GM19455 (cell line): Measurements from ENCODE around the gene GPX4.

Experiments used
- ATAC-seq: cut with Tn5 transposase; IDR thresholded peaks from one replicate; pipeline ENCODE4 v1.9.1; 2021; ENCODE audit not compliant: unreplicated experiment

GPX4 gene

GRCh38 chr19:1084024-1084868 is 19.5 kb upstream of the GPX4 start:
- no peak for ATAC-seq

DNA sequence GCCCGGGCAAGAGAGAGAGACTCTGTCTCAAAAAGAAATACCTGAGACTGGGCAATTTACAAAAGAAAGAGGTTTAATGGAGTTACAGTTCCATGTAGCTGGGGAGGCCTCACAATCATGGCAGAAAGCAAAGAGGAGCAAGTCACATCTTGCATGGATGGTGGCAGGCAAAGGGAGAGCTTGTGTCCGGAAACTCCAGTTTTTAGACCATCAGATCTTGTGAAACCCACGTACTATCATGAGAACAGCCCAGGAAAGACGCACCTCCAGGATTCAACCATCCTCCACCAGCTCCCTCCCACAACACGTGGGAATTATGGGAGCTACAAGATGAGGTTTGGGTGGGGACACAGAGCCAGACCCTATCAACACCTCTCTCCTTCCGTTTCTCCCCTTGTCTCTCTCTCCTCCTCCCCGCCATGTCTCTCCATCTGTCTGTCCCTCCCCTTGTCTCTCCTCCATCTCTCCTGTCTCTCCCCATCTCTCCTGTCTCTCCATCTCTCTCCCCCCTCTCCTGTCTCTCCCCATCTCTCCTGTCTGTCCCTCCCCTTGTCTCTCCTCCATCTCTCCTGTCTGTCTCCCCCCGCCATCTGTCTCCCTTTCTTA is 18.6 kb upstream of the GPX4 start:
- ATAC-seq, result no peak

GRCh38 chr19:1085676-1086442 is 17.9 kb upstream of the GPX4 start:
- ATAC-seq, result no peak

- ATAC-seq, result no peak
Measured at GRCh38 chr19:1086613-1087012, 17.2 kb upstream of the GPX4 start.

GRCh38 chr19:1087813-1088415 is 15.9 kb upstream of the GPX4 start:
- ATAC-seq, result no peak

DNA sequence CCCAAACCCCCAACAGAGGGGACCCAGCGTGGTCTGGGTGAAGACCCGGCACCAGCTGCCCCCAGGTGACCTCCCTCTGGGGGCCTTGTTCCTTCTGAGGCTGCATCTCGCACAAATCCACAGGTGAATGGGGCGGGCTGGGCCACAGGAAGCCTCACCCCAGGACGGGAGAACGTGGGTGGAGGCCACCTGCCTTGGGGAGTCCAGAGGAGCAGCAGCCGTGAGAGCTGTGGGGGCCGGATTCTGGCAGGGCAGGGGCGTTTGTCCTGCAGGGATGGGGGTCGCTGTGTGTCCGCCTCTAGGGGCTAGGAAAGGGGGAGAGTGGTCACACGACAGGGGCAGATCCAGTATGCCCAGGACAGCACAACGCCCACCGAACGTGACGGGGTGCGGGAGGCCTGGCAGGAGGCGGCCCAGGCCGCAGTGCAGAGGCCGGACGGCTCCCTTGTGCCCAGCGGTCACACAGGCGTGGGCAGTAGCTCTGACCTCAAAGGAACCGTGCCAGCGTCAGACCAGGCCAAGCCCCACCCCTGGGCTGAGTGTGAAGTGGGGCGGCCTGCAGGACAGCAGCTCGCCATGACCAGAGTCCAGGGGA is 15.3 kb upstream of the GPX4 start:
- ATAC-seq, result no peak

DNA sequence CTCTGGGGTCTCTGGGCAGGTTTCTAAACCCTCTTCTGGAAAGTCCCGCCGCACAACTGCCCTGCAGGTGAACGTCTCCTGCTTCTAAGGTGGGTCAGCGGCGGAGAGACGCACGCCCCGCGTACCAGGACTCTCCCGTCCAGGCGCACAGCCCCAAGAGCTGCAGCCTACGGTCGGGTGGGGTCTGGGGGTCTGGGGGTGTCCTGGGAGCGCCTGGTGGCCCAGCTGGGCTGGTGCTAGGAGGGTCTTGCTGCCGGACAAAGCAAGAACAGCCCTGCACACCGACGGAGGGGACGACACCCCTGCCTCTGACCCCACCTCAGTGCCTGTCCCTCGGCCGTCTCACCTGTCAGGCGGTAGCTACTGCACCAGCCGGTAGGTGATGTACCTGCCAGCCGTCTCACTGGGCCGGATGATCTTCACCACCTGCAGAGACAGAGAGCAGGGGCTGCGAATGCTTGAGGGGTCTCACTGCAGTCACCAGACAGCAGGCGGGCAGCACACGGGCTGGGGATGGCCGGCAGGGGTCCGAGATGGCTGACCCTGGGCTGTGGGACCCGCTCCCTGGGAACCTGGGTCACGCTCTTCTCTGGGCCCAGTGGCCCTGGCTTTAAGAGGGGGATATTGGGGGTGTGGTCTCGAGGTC is 14.5 kb upstream of the GPX4 start:
- ATAC-seq, result no peak

GRCh38 chr19:1089891-1090290 is 13.9 kb upstream of the GPX4 start:
- ATAC-seq, result no peak

- ATAC-seq, result no peak
Measured at GRCh38 chr19:1090731-1091543, 12.9 kb upstream of the GPX4 start.

- ATAC-seq, result no peak
Measured at GRCh38 chr19:1091544-1092175, 12.1 kb upstream of the GPX4 start.

GRCh38 chr19:1093330-1093729 is 10.5 kb upstream of the GPX4 start:
- ATAC-seq, result no peak

DNA sequence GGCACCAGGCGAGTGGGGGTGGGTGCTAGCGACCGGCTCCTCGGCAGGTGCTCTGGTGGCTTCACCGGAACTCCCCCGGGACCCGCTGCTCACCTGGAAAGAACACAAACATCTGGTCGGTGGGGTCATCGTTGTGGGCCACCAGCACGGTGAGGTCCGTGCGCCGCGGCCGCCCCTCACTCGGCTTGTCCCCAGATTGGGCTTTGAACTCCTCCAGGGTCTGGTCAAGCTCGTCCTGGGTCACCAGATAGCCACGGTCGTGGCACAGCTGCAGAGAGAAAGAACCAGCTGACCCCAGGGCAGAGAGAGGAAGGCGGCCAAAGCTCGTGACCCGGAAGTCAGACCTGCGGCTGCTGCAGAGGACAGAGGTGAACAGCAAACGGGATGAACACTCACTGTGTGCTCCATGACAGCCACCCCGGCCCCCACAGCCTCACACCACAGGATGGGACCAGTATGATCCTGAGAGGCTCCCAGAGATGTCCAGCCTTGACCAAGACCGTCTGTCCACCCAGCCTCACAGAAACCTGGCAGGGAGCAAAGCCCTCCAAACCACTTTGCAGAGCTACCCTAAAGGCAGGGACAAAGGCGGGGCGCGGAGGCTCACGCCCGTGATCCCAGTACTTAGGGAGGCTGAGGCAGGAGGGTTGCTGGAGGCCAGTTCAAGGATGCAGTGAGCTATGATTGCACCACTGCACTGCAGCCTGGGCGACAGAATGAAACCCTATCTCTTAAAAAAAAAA is 9.8 kb upstream of the GPX4 start:
- no peak for ATAC-seq

DNA sequence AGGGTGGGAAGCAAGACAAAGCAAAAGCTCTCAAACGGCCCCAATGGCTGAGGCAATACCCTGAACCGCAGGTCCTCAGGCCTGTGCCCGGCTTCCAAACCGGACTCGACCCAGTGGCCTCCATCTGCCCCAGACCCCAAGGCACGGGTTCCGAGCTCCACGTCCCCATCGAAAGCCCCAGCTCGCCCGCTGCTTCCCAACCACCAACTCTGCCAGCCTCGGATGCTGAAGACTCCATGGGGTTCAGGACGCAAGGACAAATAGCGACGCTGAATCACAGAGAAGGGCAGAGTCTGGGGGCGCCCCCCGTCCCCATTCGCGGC is 9.2 kb upstream of the GPX4 start:
- no peak for ATAC-seq

DNA sequence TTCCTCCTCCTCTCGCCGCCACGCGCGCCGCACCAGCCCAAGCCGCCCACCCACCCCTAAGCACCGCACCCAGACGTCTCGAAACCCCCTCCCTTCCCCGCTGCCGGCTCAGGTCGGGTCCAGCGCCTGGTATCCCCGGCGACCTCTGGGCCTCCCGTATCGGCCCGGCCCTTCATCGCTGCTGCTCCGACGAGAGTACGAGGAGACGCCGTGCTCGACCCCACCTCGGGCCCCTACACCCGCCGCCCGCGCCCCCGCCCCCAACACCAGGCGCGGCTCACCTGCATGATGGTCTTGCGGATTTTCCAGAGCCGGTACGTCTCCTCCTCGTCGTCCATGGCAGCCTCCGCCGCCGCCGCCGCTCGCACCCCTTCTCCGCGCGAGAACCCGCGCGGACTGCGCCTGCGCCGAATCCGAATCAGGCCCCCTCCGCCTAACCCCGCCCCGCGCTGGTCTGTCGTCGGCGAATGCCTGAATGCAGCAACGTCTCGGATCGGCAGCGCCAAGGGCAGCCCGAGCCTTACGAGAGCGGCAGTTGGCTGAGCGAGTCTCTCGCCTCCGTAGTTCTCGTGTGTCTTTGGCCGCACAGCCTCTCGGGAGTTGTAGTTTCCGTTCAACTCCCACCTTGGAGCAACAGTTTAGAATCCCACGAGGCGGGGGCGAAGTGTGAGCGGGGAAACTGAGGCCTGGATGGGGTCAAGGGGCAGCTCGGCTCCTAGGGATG is 8.7 kb upstream of the GPX4 start, which contains the start of gene POLR2E:
POLR2E (minus strand) TSS at position 398 of the 724 bp plus-strand sequence; CDS start at position 338, 60 bp downstream.
- no peak for ATAC-seq

DNA sequence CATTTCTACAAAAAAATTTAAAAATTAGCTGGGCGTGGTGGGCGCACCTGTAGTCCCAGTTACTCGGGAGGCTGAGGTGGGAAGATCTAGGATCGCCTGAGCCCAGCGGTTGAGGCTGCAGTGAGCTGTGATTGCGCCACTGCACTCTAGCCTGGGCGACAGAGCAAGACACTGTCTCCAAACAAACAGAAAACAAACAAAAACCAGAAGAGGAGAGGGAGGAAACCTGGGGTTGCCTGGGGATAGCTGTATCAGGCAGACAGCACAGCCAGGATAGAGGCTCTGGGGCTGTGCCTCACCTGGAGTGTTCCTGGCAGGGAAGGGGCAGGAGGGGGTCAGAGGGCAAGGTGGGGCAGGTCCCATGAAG is 6.0 kb upstream of the GPX4 start:
- no peak for ATAC-seq

DNA sequence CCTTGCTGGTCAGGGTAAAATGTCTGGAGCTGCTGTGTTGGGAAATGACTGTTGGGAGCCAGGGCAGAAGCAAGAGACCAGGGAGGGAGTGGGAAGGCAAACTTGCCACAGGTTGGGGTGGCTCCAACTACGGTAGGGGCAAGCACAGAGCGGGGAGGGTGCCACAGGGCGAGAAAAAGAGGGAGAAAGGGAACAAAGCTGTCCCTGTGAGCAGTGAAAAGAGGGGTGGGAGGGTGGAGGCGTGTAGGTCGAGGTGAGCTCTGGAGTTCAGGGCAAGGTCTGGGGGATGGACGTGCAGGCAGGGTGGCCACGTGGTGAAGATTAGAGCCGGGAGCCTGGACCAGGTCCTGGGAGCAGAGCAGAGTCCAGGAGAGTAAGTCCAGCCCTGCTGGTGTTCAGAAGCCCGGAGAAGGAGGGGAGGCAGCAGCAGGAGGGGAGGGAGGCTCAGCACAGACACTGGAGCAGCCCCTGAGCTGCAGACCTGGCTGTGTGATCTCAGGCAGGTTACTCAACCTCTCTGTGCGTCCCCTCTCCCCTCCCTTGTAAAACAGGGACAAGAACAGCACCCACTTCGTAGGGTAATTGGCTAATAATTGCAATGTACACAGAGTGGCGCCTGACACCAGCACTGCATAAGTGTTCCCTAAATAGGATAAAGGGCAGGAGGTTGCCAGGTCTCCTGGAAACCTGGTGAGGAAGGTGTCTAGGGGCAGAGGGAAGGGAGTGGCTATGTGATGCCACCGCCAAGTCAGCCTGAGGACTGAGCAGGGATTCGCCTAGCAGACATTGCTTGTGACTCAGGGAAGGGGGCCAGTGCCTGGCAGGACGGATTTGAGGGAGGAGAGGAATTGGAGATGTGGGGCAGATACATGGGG is 5.4 kb upstream of the GPX4 start:
- ATAC-seq, result no peak

- ATAC-seq, result no peak
Measured at GRCh38 chr19:1101337-1101698, 2.5 kb upstream of the GPX4 start.
